Stimulated activated CD4-positive, alpha-beta T cell treated with anti-CD3 and anti-CD28 coated beads, TNF-alpha, amount 100 ng/mL, for 48 hours (primary cell): ENCODE measurements around the gene SSH2.
"Not testable (repeated sequence)": the region's sequence is repeated elsewhere in the genome, so short reads cannot be mapped to it uniquely, and the experiment has no call there.

ENCODE experiments used
- DNase-seq, 3 donors: peaks; one replicate each; pipeline ENCODE4 v3.0.0-alpha.2; 2020; ENCODE audit warnings: low read depth in 3 of 3

Gene SSH2

GRCh38 chr17:29664743-29665480, 265.1 kb downstream of the SSH2 start:
- DNase-seq: no peak

- DNase-seq: no peak
These were observed 266.9 kb downstream of the SSH2 start for GRCh38 chr17:29663155-29663554.

GRCh38 chr17:29661213-29661612, 268.8 kb downstream of the SSH2 start:
- DNase-seq: no peak

GRCh38 chr17:29659155-29659554, 270.9 kb downstream of the SSH2 start:
- no peak for DNase-seq

GRCh38 chr17:29655323-29655722, 274.7 kb downstream of the SSH2 start:
- no peak for DNase-seq

- DNase-seq: no peak
These were observed 275.9 kb downstream of the SSH2 start for GRCh38 chr17:29653995-29654714.

- no peak for DNase-seq
These were observed 277.1 kb downstream of the SSH2 start for GRCh38 chr17:29652976-29653375.

GRCh38 chr17:29651913-29652312, 278.1 kb downstream of the SSH2 start:
- not testable (repeated sequence) for DNase-seq

GRCh38 chr17:29650396-29650795, 279.6 kb downstream of the SSH2 start:
- DNase-seq: no peak

- DNase-seq: no peak
These were observed 280.7 kb downstream of the SSH2 start for GRCh38 chr17:29649359-29649758.

- DNase-seq: no peak
These were observed 282.0 kb downstream of the SSH2 start for GRCh38 chr17:29648005-29648404.

- no peak for DNase-seq
These were observed 284.4 kb downstream of the SSH2 start for GRCh38 chr17:29645515-29646051.

GRCh38 chr17:29643817-29644160, 286.2 kb downstream of the SSH2 start:
- DNase-seq: no peak

- DNase-seq: no peak
These were observed 287.8 kb downstream of the SSH2 start for GRCh38 chr17:29642171-29642611.

GRCh38 chr17:29640981-29641642, 288.9 kb downstream of the SSH2 start:
- DNase-seq: no peak

GRCh38 chr17:29640413-29640812, 289.6 kb downstream of the SSH2 start:
- no peak for DNase-seq

- no peak for DNase-seq
These were observed 296.1 kb downstream of the SSH2 start for GRCh38 chr17:29633886-29634285.

- DNase-seq: no peak
These were observed 299.3 kb downstream of the SSH2 start for GRCh38 chr17:29630630-29631193.

- no peak for DNase-seq
These were observed 300.2 kb downstream of the SSH2 start for GRCh38 chr17:29629839-29630238.

GRCh38 chr17:29628644-29629043, 301.4 kb downstream of the SSH2 start:
- no peak for DNase-seq

- DNase-seq: no peak
These were observed 302.1 kb downstream of the SSH2 start for GRCh38 chr17:29627951-29628350.

- DNase-seq: no peak
These were observed 304.8 kb downstream of the SSH2 start for GRCh38 chr17:29625037-29625750.
